Measurements from ENCODE around the gene CRAMP1. TPM values are rescaled to one million over a fixed set of nuclear protein-coding genes. Genes with fewer than 3 reads are reported as not detected.

Gene CRAMP1
- total RNA-seq, 1 donor from 2014 or later = 52.4 TPM

GRCh38 chr16:1606774-1607173 is 5.4 kb upstream of the CRAMP1 start:
- Mint-ChIP-seq H3K27ac (ENCODE audit: unreplicated experiment) (no peak overlapping the region), H3K4me1 (ENCODE audit: low read depth, unreplicated experiment) (peaks cover 7% of the 10 kb centered on the region), H3K27me3 (ENCODE audit: unreplicated experiment) (peaks cover 10% of the 10 kb centered on the region), H3K9me3 (ENCODE audit: unreplicated experiment) (peaks cover 7% of the 10 kb centered on the region), H3K4me3 (ENCODE audit: unreplicated experiment) (peak overlapping the region; percentile 35), H3K36me3 (ENCODE audit: unreplicated experiment) (no peaks in the 10 kb centered on the region)
- no peak for TF ChIP-seq CTCF (IDR thresholded peaks at IDR 0.05; ENCODE audit: partially characterized antibody, unreplicated experiment)
- no peak for DNase-seq

GRCh38 chr16:1607971-1608370 is 4.2 kb upstream of the CRAMP1 start:
- DNase-seq = no peak
- no peak for TF ChIP-seq CTCF (IDR thresholded peaks at IDR 0.05; ENCODE audit: partially characterized antibody, unreplicated experiment)
- no peak overlapping the region for H3K27ac Mint-ChIP-seq (ENCODE audit: unreplicated experiment)
- peaks cover 13% of the 10 kb centered on the region for H3K27me3 Mint-ChIP-seq (ENCODE audit: unreplicated experiment)
- peaks cover 9% of the 10 kb centered on the region for H3K9me3 Mint-ChIP-seq (ENCODE audit: unreplicated experiment)
- H3K36me3 Mint-ChIP-seq (ENCODE audit: unreplicated experiment) = no peaks in the 10 kb centered on the region
- no peak overlapping the region for H3K4me3 Mint-ChIP-seq (ENCODE audit: unreplicated experiment)
- H3K4me1 Mint-ChIP-seq (ENCODE audit: low read depth, unreplicated experiment) = peaks cover 10% of the 10 kb centered on the region

GRCh38 chr16:1610071-1610898 is 1.9 kb upstream of the CRAMP1 start:
- TF ChIP-seq CTCF (IDR thresholded peaks at IDR 0.05; ENCODE audit: partially characterized antibody, unreplicated experiment) = no peak
- Mint-ChIP-seq H3K9me3 (ENCODE audit: unreplicated experiment) (peaks cover 10% of the 10 kb centered on the region), H3K4me1 (ENCODE audit: low read depth, unreplicated experiment) (peaks cover 20% of the 10 kb centered on the region), H3K4me3 (ENCODE audit: unreplicated experiment) (peak overlapping the region; percentile 91), H3K27ac (ENCODE audit: unreplicated experiment) (peak overlapping the region; percentile 80), H3K27me3 (ENCODE audit: unreplicated experiment) (peaks cover 14% of the 10 kb centered on the region), H3K36me3 (ENCODE audit: unreplicated experiment) (no peaks in the 10 kb centered on the region)
- peak; percentile 94 for DNase-seq

- peaks cover 10% of the 10 kb centered on the region for H3K9me3 Mint-ChIP-seq (ENCODE audit: unreplicated experiment)
- H3K27me3 Mint-ChIP-seq (ENCODE audit: unreplicated experiment) = peaks cover 18% of the 10 kb centered on the region
- no peak for TF ChIP-seq CTCF (IDR thresholded peaks at IDR 0.05; ENCODE audit: partially characterized antibody, unreplicated experiment)
- H3K4me3 Mint-ChIP-seq (ENCODE audit: unreplicated experiment) = peak overlapping the region; percentile 91
- H3K36me3 Mint-ChIP-seq (ENCODE audit: unreplicated experiment) = no peaks in the 10 kb centered on the region
- peaks cover 26% of the 10 kb centered on the region for H3K4me1 Mint-ChIP-seq (ENCODE audit: low read depth, unreplicated experiment)
- no peak for DNase-seq
- H3K27ac Mint-ChIP-seq (ENCODE audit: unreplicated experiment) = no peak overlapping the region
Measured at GRCh38 chr16:1610899-1611632, 1.1 kb upstream of the CRAMP1 start.

GRCh38 chr16:1613211-1613622 is 1.1 kb downstream of the CRAMP1 start:
- no peak for TF ChIP-seq CTCF (IDR thresholded peaks at IDR 0.05; ENCODE audit: partially characterized antibody, unreplicated experiment)
- DNase-seq = no peak
- H3K4me1 Mint-ChIP-seq (ENCODE audit: low read depth, unreplicated experiment) = peaks cover 38% of the 10 kb centered on the region
- peaks cover 12% of the 10 kb centered on the region for H3K9me3 Mint-ChIP-seq (ENCODE audit: unreplicated experiment)
- peaks cover 18% of the 10 kb centered on the region for H3K27me3 Mint-ChIP-seq (ENCODE audit: unreplicated experiment)
- H3K27ac Mint-ChIP-seq (ENCODE audit: unreplicated experiment) = peak overlapping the region; percentile 55
- peak overlapping the region; percentile 91 for H3K4me3 Mint-ChIP-seq (ENCODE audit: unreplicated experiment)
- no peaks in the 10 kb centered on the region for H3K36me3 Mint-ChIP-seq (ENCODE audit: unreplicated experiment)
